NCI-H146 (cell line): ENCODE measurements around the gene NCKAP5L.
"Not testable (repeated sequence)": the region's sequence is repeated elsewhere in the genome, so short reads cannot be mapped to it uniquely, and the experiment has no call there.

Experiments used
- DNase-seq: peaks from one replicate; lab custom pipeline; 2025; lab: John Stamatoyannopoulos, UW

NCKAP5L gene

DNA sequence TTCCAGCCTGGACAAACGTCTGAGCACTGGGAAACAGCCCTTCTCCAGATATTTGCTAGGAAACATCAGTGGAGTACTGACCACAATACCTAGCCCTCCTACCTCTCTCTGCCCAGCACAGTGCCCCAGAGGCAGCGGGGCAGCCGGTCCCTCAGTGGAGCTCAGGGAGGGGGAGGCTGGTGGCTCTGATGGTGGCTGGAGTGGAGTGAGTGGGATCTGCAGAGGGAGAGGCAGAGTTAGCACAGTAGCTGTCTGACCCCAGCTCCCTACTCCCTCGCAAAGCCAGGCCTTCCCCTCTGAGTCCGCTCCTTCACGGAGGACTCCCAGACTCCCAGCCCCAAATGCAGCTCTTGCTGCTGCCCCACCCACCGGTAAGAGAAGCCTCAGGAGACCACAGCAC is 30.0 kb downstream of the NCKAP5L start:
- DNase-seq: no peak

DNA sequence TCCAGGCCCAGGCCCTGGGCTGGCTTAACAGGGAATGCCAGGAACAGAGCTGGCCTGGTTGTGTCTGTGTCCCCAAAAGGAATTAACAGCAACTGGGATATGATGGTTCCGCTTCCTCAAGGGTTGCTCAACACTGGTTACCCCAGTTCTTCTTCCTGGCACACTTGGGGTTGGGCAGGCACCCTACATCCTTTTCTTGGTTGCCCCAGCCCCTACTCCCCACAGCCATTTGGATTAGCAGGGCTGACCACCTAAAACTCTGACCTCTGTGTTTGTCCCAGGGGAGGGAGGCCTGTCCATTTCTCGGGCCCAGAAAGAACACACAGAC is 30.8 kb downstream of the NCKAP5L start:
- no peak for DNase-seq

DNA sequence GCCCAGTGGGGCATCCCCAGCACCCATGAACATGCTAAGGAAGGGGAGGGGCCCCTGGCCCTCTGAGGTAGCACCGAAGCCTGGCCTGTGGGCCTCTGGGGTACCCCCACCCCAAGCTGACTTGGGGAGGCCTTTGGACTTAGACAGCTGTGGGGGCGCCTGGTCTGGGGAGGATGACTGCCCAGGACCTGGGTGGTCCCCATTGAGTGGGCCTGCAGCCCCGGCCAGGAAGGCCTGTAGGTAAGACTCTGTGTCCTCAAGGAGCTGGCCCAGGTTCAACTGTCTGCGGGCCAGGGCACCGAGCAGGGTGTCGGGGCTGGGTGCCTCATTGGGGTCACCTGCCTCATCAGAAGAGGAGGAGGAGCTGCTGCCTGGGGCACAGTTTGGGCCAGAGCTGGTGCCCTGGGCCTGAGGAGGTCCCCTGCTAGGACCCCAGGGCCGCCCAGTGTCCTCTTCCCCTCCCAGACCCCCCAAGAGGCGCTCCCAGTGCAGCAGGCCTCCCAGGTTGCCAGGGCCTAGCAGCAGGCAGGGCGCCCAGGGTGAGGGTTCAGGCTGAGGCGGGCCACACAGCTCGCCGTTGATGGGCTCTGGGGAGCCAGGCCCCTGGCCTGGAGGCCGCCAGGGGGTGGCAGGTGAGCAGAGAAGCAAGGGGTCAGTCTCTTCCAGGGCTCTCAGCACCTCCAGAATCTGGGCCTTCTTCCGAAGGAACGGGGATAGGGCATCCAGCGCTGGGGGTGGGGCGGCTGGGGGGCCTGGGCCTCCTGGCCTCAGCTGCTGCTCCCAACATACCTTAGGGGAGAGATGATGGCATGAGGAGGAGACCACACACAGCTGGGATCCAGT is 31.4 kb downstream of the NCKAP5L start:
- DNase-seq: no peak

DNA sequence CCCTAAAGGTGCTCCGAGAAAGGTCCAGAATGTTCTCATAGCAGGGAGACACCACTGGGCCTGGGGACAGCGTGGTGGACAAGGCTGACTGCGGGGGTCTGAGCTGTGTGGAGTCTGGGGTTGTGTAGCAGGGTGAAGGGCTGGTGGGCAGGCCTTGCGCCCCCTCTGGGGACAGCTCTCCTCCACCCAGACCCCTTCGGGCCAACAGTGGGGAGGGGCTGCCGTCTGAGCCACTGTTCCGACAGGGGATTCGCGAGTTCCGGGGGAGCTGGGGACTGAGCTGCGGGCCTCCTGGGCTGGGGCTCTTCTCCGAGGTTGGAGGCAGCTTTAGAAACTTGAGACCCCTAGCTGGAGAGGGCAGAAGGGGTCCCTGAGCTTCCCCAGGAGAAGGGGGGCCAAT is 32.1 kb downstream of the NCKAP5L start:
- DNase-seq: no peak

DNA sequence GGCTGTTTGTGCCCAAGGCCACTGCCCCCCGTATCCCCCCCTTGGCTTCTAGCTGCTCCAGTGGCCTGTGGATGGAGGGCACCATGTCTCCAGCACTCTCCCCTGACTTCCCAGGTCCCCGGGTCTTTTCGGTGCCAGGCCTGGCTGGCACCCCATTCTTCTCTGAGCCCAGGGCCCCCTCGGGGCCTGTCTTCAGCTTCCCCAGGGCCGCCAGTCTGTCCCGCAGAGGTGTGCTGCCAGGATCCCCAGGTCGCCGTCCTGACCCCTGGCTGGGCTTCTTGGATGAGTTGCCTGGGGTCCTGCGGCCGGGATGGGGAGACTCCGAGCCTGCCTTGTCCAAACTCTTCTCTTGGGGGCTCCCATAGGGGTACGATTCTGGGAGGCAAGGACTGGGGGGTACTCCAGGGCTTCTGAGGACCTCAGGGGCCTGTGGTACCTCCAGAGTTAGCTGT is 32.5 kb downstream of the NCKAP5L start:
- DNase-seq: no peak

DNA sequence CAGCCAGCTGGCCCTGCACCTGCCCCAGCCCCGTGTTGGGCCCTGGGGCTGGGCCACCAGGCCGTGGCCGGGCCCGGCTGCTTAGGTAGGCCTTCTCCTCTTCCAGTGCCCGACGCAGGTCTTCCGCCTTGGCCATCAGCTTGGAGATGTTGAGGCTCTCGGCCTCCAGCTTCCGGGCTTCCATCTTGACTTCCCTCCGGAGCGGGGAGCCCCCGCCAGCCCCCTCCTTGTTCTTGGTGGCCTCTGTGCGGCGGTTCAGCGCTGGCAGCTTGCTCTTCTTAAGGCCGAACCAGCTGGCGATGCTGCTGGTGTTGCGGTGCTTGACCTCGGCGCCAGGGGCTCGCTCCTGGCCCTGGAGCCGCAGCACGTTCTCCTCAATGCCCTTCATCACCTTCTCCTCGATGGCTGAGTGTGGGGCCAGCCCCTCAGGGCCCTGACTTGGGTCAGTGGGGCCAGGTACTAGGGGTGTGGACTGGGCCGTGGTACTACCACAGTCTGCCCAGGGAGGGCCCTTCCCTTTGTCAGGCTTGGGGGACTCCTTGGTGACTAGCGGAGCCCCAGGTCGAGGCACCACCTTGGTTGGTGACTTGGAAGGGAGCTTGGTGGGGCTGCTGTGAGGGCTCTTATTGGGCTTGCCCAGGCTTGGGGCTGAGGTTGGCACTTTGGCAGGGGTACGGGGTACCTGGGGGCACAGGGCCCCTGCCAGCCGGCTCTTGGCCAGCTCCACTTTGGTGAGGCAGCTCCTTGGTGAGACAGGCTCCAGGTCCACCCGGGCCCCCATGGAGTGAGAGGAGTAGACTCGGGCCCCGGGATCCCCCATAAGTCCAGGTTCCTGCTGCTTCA is 33.2 kb downstream of the NCKAP5L start:
- DNase-seq: no peak

DNA sequence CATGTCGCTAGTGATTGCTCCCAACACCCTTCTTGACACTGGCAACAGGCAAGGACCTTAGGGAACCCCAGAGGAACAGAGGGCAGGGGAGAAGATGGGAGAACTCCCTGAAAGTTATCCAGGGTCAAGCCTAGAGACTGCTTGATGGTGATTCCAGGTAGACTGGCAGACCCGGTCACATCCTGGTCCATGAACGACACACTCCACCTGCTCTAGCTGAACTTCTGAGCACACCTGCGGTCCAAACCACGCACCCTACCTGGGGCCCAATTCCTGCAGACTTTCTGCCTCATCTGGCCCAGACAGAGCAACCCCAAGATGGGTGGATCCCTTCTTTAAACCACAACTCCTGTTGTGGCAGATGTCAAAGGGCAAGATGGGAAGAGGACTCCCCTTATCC is 34.2 kb downstream of the NCKAP5L start:
- no peak for DNase-seq

DNA sequence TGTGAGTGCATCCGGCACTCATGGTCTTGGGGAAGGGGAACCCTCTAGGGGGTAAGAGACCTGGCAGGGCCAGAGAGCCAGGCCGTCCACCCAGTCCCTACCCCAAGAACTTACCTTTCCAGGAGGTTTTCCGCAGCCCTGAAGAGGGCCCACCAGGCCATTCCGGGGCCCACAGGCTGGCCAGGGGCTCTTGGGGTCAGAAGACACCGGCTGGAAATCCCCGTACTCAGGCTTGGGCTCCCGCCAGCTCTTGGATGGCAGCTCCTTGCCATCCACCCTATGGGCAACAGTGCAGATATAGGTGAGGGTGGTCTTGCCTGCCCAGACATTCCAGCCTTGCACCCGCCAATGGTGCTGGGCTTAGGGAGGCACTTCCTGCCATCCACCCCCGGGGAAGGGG is 34.6 kb downstream of the NCKAP5L start:
- DNase-seq: no peak

DNA sequence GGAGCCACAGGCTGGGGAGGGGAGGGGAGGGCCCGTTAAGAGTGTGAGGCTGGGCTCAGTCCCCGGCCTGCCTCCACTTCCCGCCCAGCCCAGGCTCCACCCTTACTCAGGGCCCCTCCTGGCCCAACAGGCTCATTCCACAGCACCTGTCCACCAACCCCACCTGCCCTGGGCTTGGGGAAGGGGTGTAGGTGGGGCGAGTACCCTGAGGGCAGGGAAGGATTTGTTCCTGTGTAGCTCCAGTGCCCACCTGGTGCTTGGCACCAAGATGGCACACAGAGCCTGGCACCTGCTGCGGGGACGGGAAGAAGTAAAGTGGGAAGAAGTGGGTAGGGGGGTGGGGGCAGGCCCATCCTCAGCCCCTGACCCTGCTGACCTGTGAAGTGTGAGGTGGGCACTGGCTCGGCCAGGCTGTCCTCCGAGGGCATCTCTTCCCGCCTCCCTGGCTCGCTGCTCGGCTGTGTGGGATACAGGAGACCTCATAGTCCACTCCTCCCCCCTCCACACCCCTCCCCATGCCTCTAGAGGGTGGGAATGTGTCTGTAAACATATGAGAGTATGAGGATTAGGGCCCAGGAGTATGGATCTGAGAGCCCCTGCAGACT is 35.1 kb downstream of the NCKAP5L start:
- DNase-seq: no peak

DNA sequence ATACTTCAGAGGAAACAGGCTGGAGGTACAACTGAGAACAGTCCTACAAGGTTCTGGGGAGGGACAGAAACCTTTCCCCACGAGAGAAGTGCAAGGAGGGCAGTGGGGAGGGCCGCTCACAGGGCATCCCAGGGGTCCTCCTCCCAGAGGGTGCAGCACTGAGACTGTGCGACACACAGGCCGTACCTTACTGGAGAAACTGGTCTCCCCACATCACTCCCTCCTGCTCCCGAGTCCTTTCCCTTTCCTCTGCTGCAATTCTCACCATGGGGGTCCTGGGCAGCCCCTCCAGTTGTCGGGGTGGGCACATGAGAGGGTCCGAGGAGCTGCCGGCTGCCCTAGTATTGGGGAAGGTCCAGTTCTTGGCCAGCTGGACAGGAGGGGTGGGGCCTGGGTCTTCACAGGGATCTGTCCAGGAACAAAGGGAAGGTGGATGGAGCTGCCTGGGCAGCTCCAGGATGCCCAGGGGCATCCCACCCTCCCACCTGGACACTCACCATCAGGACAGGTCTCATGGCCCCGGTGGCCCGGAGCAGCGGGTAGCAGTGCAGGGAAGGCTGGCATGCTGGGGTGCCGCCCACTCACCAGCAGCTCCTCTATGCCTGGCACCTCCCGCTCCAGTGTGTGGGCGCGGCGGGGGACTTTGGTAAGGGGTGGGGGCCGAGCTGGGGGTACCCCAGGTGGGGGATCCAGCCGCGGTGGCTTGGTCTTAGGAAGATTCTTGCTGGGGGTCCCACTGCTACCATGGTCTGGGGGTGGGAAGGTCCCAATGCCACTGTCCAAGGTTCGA is 35.8 kb downstream of the NCKAP5L start:
- DNase-seq: no peak

DNA sequence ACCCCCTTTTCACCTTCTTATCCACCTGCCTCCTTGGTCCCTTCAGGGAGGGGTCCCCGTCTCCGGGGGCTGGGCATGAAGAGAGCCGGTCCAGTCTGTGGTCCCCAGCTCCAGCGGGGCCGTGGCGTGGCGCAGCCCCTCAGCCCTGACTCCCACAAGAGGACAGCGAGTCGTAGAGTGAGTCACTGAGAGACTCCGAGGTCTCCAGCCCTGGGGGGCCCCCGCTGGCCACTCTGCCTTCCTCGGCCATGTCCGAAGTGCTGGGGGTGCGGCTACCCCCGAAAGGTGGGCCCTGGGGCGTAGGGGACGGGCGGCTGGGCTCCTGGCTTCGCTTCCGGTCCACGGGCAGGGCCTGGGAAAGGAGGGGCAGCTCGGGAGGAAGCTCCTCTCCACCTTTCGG is 36.5 kb downstream of the NCKAP5L start:
- DNase-seq: no peak

DNA sequence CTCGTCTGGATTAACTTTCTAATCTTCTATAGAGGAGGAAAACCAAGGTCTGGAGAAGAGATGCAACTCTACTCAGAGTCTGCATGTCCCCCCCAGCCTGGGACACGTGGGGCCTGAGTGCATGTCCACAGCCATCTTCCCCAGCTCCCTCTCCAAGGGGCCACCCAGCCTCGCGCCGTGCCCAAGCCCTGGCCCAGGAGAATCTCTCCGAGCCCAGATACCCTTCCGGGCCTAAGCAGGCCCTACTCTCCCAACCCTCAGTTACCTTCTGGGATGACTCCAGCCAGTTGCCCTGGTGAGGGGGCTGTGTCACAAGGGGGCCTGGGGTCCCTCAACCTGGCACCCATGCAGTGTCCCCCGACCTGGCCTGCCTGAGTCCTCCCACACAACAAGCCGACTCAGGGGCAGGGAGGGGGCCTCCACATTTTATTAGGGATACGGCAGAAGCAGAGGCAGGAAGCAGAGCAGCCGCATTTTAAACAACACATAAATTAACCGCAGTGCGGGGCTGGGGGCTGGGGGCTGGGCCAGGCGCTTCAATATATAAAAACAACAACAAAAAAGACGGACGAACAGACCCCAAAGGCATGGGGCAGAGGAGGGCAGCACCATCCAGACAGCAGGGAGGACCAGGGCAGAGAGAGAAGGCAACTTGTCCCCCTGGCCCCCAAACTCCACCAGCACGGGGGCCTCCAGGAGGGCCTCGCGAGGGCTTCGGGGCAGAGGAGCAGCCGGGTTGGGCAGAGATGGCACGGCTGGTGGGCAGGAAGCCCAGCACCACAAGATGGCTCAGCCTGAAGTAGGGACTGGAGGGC is 37.3 kb downstream of the NCKAP5L start:
- no peak for DNase-seq

DNA sequence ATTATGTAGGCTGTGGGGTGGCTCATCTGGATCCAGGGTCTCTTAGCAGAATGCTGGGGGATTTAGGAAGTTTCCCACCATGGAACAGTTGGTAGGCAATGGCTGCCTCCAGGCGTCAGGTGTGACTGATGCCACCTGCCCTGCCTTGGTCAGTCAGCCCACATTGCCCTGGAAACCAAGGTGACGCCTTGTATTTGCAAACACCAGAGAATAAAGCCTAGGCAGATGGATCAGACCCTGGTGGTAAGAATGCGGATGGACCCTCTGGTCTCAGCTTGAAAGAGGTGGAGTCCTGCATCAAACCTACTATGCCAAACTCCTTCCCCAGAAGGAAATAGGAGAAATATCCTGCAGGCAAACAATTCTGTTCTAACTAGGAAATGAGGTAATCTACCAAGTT is 38.2 kb downstream of the NCKAP5L start:
- DNase-seq: peak; percentile 94

DNA sequence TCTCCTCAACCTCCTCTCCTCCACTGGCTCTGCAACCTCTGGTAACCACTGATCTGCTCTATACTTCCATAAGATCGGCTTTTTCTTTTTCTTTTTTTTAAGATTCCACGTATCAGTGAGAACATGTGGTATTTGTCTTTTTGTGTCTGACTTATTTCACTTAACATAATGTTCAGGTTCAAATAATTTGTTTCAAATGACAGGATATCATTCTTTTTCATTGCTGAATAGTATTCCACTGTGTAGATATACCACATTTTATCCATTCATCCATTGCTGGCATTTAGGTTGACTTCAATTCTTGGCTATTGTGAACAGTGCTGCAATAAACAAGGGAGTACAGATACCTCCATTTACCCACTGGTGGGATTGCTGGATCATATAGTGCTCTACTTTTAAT is 40.5 kb downstream of the NCKAP5L start:
- no peak for DNase-seq

DNA sequence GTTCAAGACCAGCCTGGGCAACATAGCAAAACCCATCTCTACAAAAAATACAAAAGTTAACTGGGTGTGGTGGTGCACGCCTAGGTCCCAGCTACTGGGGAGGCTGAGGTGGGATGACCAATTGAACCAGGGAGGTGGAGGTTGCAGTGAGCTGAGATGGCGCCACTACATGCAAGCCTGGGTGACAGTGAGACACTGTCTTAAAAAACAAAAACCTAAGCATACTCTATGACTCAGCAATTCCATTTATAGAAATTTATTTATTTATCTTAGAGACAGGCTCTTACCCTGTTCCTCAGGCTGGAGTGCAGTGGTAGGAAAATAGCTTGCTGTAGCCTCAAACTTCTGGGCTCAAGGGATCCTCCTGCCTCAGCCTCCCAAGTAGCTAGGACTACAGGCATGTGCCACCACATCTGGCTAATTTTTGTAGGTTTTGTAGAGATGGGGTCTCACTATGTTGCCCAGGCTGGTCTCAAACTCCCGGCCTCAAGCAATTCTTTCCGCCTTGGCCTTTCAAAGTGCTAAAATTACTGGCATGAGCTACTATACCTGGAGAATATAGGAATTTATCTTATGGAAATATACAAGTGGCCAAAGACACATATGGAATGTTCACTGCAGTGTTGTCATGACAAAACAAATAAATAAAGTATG is 43.3 kb downstream of the NCKAP5L start:
- DNase-seq: no peak

DNA sequence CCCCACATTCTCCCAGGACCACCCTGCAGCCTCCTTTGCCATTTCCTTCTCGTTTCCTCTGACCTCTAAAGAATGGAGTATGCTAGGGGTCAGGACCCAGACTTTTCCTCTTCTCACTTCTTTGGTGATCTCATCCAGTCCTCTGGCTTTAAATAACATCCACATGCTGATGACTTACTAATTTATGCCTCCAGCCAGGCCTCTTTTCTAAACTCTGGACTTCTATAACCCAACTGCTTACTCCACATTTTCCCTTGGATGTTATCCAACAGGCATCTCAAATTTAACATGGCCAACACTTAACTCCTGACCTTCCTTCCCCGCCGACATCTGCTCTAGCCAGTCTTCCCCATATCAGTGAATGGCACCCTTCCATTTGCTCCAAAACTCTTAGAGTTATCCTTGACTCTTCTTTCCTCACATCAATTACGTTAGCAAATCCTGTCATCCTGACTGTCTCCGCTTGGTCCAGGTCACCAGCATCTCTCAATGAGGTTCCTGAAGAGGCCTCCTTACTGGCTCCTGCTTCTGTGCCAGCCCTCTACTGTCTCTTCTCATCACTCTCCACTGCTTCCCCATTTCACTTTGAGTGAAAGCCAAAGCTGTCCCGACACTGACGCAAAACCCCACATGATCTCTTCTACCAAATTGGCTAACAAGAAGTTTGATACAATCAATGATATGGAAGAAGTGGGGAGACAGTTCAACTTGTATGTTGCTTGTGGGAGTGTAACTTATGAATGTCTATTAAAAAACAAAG is 44.1 kb downstream of the NCKAP5L start:
- DNase-seq: no peak

DNA sequence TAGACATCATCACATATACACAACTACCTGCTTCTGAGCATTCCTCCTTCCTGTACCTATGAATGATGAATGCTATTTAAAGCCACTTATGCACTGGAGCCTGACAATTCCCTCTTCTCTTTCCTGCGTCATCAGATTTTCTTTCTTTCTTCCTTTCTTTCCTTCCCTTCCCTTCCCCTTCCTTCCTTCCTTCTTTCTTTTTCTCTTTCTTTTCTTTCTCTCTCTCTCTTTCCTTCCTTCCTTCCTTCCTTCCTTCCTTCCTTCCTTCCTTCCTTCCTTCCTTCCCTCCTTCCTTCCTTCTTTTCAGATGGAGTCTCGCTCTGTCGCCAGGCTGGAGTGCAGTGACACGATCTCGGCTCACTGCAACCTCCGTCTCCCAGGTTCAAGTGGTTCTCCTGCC is 47.3 kb downstream of the NCKAP5L start:
- DNase-seq: not testable (repeated sequence)

DNA sequence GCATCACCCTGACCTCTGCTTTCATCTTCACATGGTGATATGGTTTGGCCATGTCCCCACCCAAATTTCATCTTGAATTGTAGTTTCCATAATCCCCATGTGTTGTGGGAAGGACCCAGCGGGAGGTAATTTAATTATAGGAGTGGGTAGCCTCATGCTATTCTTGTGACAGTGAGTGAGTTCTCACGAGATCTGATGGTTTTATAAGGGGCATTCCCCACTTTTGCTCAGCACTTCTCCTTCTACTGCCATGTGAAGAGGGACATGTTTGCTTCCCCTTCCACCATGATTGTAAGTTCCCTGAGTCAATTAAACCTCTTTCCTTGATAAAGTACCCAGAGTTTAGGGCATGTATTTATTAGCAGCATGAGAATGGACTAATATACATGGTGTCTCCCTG is 48.6 kb downstream of the NCKAP5L start:
- DNase-seq: peak; percentile 7

DNA sequence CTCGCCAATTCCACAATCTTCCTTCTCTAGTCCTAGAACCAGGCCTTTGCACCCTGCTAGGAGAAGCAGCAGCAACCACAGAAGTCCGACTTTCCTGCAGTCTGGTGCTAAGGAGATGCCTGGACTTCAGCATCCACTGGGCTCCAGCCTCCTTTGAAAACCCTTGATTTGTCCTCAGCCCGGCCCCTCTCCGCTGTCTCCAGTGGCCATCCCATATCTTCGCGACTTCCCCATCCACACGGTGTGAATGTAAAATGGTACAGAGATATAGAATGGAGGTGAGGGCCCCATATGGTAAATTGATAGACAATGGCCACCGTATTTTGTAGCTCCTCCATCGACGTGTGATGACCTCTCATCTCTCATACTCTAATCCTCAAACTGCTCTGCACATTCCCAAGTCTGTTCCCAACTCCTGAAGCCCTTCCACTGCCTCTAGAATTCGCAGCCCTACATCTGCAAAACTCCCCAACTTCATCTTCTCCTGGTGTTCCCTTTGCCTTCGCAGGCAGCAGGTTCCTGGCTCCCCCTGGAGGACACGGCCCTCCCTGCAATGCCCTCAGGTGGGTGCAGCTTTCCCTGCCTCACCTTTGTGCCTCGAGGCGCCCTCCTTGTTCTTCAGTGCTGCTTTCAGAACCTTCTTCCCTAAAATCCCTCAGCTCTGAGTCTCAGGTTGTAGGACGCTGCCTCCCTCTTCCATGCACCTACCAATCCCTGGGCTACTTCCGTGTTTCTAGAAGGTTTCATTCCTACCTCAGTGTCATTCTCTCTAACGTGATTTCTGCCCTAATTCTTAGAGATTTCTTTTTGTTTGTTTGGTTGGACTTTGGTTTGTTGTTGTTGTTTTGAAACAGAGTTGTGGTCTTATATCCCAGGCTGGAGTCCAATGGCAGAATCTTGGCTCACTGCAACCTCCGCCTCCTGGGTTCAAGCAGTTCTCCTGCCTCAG is 50.1 kb downstream of the NCKAP5L start:
- DNase-seq: peak; percentile 62
